Esophagus (tissue), 2 donors: ENCODE data around the gene BHLHE40. TPM values are rescaled to one million over a fixed set of nuclear protein-coding genes. Genes with fewer than 3 reads are reported as not detected.

ENCODE experiments used
- H3K27ac ChIP-seq, 2 donors: one replicate each; pipeline ENCODE4 v1.5.1; 2013; ENCODE audit warnings: low read depth in 2 of 2, mild to moderate bottlenecking in 2 of 2, inconsistent platforms in 1 of 2, low read length in 1 of 2, moderate library complexity in 1 of 2
- H3K27me3 ChIP-seq, 2 donors: one replicate each; pipeline ENCODE4 v1.6.1; 2013; ENCODE audit warnings: low read length in 2 of 2, control low read depth in 1 of 2, mild to moderate bottlenecking in 1 of 2; ENCODE audit not compliant: insufficient read depth in 2 of 2, control insufficient read depth in 1 of 2
- H3K36me3 ChIP-seq, 2 donors: one replicate each; pipeline ENCODE4 v1.6.1; 2013; ENCODE audit warnings: low read length in 1 of 2; ENCODE audit not compliant: control insufficient read depth in 2 of 2, insufficient read depth in 2 of 2
- H3K4me1 ChIP-seq, 2 donors: one replicate each; pipeline ENCODE4 v1.6.1; 2013; ENCODE audit warnings: low read length in 1 of 2; ENCODE audit not compliant: control insufficient read depth in 2 of 2, insufficient read depth in 2 of 2
- H3K4me3 ChIP-seq, 2 donors: one replicate each; pipeline ENCODE4 v1.5.1; 2013; ENCODE audit warnings: low read length in 2 of 2, mild to moderate bottlenecking in 2 of 2, low read depth in 1 of 2, moderate library complexity in 1 of 2
- H3K9me3 ChIP-seq, 2 donors: one replicate each; pipeline ENCODE4 v1.6.1; 2013; ENCODE audit warnings: mild to moderate bottlenecking in 2 of 2, low read depth in 1 of 2, low read length in 1 of 2, moderate library complexity in 1 of 2; ENCODE audit not compliant: control insufficient read depth in 2 of 2, insufficient read depth in 1 of 2
- WGBS, 2 donors: extraction: QIAGEN DNeasy Blood & Tissue Kit; methylation state at CpG; one replicate each; pipeline ENCODE4 v1.1.7; 2013; 5-methylcytosine and 5-hydroxymethylcytosine counted together
- polyA plus RNA-seq, 2 donors: library from polyadenylated mRNA; stranded (reverse); fragments of 200-250 nt; gene quantifications; one replicate each; pipeline ENCODE4 v1.2.3, GENCODE V29; 2013
- donor health status: healthy with polysubstance abuse.
- donor health status: Bipolar disorder and iron deficiency.

Gene BHLHE40
- polyA plus RNA-seq, 2 donors, result 84.0 to 185 TPM

DNA sequence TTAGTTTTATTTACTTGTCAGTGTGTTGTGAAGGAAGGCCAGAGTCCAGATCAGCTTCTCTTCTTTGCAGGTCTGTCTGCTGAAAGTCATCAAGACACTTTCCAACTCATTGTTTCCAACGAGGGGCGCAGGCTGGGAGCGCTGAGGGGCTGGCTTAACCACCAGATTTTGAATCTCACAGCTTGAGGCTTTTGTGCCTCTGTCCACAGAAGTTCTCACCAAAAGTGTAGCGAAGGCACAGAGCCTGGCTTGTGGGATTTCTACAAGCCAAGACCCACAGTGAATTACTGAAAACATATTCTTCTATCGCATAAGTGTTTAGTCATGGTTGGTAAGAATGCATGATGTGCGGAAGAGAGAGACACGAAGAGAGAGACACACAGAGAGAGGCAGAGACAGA is 35.2 kb downstream of the BHLHE40 start:
- Histone ChIP-seq H3K4me1 (peaks cover 0 to 24% of the 10 kb centered on the region in 2 donors), H3K9me3 (no peaks in the 10 kb centered on the region), H3K27ac (peak overlapping the region in 1 of 2 donors; percentile 27), H3K27me3 (no peaks in the 10 kb centered on the region), H3K36me3 (no peaks in the 10 kb centered on the region), H3K4me3 (no peak overlapping the region)
- WGBS, 2 donors, result 78 to 84% methylated on average over 7 of the region's 7 CpGs

GRCh38 chr3:5015056-5015455 is 35.8 kb downstream of the BHLHE40 start:
- peaks cover 0 to 28% of the 10 kb centered on the region in 2 donors for H3K4me1 ChIP-seq
- 86 to 90% methylated on average over 5 of the region's 5 CpGs for WGBS, 2 donors
- H3K4me3 ChIP-seq, result no peak overlapping the region
- H3K27ac ChIP-seq, result no peak overlapping the region
- no peaks in the 10 kb centered on the region for H3K27me3 ChIP-seq
- no peaks in the 10 kb centered on the region for H3K36me3 ChIP-seq
- H3K9me3 ChIP-seq, result no peaks in the 10 kb centered on the region

GRCh38 chr3:5016211-5017161 is 37.2 kb downstream of the BHLHE40 start:
- peak overlapping the region; percentile 98 to 99 for H3K27ac ChIP-seq
- peaks cover 0 to 28% of the 10 kb centered on the region in 2 donors for H3K4me1 ChIP-seq
- H3K36me3 ChIP-seq, result no peaks in the 10 kb centered on the region
- WGBS, 2 donors, result 49 to 54% methylated on average over 11 of the region's 11 CpGs
- H3K4me3 ChIP-seq, result no peak overlapping the region
- H3K9me3 ChIP-seq, result no peaks in the 10 kb centered on the region
- H3K27me3 ChIP-seq, result no peaks in the 10 kb centered on the region

DNA sequence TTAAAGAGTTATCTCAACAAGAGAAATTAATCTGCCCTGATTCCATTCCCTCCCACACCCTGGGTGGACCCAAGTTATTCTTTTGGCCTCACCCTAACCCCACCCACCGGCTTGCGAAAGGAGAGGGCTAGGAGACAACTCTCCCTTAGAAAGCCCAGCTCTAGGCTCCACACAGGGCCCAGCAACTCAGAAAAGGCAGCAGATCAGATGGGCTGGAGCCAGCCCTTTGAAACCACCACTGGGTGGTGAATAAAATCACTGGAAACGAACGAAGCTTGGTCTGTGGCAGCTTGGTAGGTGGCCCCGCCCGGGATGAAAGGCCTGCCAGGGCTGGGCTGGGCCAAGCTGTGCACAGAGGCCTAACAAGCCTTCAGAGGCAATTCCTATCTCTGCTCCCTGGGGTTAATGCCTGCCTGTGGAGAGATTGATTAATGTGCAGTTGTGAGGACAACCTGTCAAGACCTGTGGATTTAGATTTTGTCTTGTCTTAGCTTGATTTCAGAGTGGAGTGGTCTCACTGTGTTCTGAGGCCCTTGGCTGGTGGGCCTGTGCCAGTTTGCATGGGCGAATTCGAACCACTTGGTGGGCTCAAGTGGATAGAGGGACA is 38.8 kb downstream of the BHLHE40 start:
- H3K4me3 ChIP-seq, result no peak overlapping the region
- H3K27ac ChIP-seq, result peak overlapping the region; percentile 98 to 99
- H3K36me3 ChIP-seq, result no peaks in the 10 kb centered on the region
- no peaks in the 10 kb centered on the region for H3K9me3 ChIP-seq
- H3K4me1 ChIP-seq, result peaks cover 0 to 18% of the 10 kb centered on the region in 2 donors
- WGBS, 2 donors, result 37 to 45% methylated on average over 8 of the region's 8 CpGs
- H3K27me3 ChIP-seq, result no peaks in the 10 kb centered on the region

DNA sequence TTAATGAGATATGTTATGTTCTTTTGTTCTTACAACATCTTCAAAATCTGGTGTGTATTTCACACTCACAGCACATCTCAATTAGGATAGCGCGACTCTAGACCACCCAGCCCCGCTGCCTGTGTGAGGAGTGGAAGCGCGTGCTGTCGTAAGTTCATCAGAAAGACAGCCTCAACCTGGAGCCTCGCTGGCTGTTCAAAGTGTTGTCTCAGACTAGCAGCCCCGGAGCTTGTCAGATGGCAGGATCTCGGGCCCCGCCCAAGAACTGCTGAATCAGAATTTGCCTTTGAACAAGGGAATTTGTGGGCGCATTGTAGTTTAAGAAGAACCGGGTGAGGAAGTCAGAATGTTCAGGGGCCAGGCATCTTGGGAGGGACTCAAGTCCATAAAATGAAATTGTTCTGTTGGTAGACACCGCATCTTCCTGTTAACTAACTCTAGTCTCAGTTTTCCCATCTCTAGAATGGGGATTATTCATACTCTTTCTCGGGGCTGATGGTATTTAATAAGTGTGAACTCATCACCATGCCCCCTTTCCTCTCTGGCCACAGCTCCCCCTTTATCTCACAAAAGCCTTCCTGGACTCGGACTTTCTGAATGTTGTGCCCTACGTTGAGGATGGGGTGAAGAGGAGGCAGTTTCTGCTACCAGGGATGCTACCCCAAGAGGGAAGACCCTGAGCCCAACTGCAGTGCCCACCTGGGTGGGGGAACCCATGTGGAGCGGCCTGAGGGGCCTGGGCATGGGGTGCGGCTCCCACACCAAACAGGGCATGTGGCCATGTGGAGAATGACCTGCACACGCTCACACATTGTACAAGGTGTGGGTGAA is 40.4 kb downstream of the BHLHE40 start:
- Histone ChIP-seq H3K36me3 (no peaks in the 10 kb centered on the region), H3K4me1 (peaks cover 0 to 13% of the 10 kb centered on the region in 2 donors), H3K9me3 (no peaks in the 10 kb centered on the region), H3K27me3 (no peaks in the 10 kb centered on the region), H3K27ac (peak overlapping the region; percentile 90 to 93), H3K4me3 (no peak overlapping the region)
- 59 to 65% methylated on average over 19 of the region's 19 CpGs for WGBS, 2 donors

- H3K4me3 ChIP-seq, result no peak overlapping the region
- no peaks in the 10 kb centered on the region for H3K9me3 ChIP-seq
- peaks cover 0 to 13% of the 10 kb centered on the region in 2 donors for H3K4me1 ChIP-seq
- H3K27ac ChIP-seq, result peak overlapping the region; percentile 90 to 93
- 53 to 69% methylated on average over 7 of the region's 7 CpGs for WGBS, 2 donors
- no peaks in the 10 kb centered on the region for H3K27me3 ChIP-seq
- H3K36me3 ChIP-seq, result no peaks in the 10 kb centered on the region
Measured at GRCh38 chr3:5020242-5020722, 41.0 kb downstream of the BHLHE40 start.

- Histone ChIP-seq H3K27me3 (no peaks in the 10 kb centered on the region), H3K4me3 (no peak overlapping the region), H3K27ac (peak overlapping the region; percentile 92 to 93), H3K36me3 (no peaks in the 10 kb centered on the region), H3K4me1 (peaks cover 0 to 13% of the 10 kb centered on the region in 2 donors), H3K9me3 (no peaks in the 10 kb centered on the region)
- WGBS, 2 donors, result 79 to 83% methylated on average over 17 of the region's 17 CpGs
Measured at GRCh38 chr3:5021116-5022092, 42.2 kb downstream of the BHLHE40 start.

- Histone ChIP-seq H3K36me3 (no peaks in the 10 kb centered on the region), H3K27ac (peak overlapping the region; percentile 92 to 93), H3K4me1 (peaks cover 0 to 13% of the 10 kb centered on the region in 2 donors), H3K4me3 (no peak overlapping the region), H3K9me3 (no peaks in the 10 kb centered on the region), H3K27me3 (no peaks in the 10 kb centered on the region)
- WGBS, 2 donors, result 70 to 73% methylated on average over 6 of the region's 6 CpGs
Measured at GRCh38 chr3:5022187-5022965, 43.1 kb downstream of the BHLHE40 start.
